Measurements from ENCODE around the gene PEX3.
"Not testable (repeated sequence)": the region's sequence is repeated elsewhere in the genome, so short reads cannot be mapped to it uniquely, and the experiment has no call there.

The PEX3 gene

GRCh38 chr6:143507358-143508145, 56.9 kb downstream of the PEX3 start:
- no peak for DNase-seq

- not testable (repeated sequence) for DNase-seq
Measured at GRCh38 chr6:143510326-143510725, 59.7 kb downstream of the PEX3 start.

DNA sequence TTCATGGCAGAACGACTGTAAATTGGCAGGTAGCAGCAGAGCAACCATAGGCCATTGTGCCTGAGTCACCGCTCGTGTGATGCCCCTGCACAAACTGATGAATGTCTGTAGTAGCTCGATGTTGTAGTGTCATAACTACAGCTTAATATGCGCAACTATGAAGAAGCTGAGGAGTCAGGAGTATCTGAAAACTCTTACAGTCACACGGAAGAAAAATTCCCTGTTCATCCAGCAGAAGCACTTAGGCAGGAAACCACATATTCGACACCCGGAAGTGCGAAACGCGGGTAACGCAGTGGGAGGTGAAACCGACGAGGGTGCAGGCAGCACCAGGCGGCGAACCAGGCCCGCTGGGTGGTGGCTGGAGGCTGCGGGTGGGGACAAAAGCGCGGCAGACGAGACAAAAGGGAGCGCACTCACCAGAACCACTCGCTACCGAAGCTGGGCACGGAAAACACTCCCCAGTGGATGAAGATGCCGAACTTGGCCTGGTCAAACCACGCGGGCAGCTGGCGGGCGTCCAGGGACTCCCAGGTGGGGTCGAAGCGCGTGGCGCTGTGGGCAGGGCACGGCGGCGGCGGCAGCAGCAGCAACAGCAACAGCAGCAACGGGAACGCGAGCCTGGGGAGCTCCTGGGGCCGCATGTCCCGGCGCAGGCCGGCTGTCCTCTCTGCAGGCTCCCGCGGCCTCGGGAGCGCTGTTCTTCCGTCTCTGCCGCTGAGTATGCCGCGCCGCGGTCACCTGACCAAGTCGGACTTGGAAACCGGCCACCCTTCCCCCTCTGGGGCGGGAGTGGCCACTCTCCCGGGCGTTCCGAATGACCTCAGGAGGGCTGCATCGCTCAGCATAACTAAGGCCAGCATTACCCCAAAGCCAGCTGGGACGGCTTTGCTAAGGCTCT, 60.6 kb downstream of the PEX3 start, which contains the start of gene FUCA2:
Gene FUCA2 (minus strand): TSS at position 730 of the 901 bp plus-strand sequence. CDS start 86 bp downstream, at position 644.
- peak; percentile 78 for DNase-seq

DNA sequence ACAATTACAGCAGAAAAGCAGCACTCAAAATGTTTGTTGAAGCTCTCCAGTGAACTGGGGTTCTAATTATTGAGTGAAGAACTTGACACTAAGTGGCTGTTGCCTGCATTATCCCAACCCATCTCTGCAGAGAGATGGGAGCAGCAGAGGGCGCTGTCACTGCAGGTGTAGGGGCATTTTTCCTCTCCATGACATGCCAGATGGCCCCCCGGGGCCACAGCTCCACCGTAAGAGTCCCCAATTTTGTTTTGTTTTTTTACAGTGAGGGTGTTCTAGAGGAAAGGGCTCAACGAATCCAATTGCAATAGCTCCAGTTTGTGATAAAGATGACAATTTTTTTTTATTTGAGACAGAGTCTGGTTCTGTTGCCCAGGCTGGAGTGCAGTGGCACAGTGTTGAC, 62.8 kb downstream of the PEX3 start:
- peak; percentile 51 for DNase-seq

- DNase-seq: no peak
Measured at GRCh38 chr6:143515061-143515760, 64.6 kb downstream of the PEX3 start.

- no peak for DNase-seq
Measured at GRCh38 chr6:143515766-143516355, 65.3 kb downstream of the PEX3 start.

- no peak for DNase-seq
Measured at GRCh38 chr6:143516690-143517446, 66.3 kb downstream of the PEX3 start.

DNA sequence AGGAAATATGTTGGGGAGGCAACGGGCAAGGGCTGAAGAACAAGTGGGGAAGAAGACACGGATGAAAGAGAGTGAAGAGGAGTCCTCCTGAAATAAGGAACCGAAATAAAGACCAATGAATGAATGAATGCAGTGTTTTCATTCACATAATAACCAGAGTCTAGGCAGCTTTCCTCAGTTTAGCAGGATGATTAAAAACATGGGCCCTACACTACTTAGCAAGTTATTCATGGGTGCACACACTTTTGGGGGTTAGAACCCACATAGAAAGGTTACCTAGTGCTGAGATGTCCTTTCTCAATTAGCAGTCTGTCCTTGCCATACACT, 66.8 kb downstream of the PEX3 start:
- DNase-seq: no peak

DNA sequence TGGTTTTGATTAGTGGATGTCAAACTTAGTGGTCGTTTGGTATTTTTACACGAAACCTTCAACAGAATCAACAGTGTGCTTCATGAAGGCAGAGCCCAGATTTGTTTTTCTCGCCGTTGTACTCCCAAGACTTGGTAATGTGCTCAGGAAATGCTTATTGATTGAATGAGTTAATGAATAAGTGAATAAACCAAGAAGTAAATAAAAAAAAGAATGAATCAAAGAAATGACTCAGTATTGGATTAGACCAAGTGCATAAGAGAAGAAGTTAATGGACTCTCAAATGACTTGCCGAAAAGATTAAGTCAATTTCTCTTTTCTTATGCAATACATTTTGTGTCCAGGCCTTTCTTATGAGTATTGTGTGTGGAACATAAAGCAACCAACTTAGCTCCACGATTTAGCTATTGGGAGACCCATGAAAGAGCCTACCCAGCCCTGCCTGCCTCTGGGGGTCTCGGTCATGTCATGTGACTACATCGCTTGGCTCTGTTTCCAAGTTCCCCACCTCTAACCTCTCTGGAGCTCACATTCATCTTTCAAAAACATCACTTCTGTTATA, 71.5 kb downstream of the PEX3 start:
- DNase-seq: no peak

DNA sequence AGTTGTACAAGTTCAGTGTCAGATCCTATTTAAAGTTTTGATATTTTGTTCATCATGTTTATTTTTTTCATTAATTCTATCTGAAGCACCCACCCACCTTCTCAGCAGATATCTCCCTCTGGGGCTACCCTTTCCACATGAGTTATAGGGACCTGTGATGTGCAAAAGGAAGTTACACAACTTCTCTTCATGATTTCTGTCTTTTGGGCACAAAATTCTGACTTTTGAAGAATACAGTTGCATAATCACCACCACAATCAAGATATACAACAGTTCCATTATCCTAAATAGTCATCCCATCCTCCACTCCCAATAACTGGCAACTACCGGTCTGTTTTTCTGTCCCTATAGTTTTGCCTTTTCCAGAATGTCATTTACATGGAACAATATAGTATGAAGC, 74.8 kb downstream of the PEX3 start:
- no peak for DNase-seq

DNA sequence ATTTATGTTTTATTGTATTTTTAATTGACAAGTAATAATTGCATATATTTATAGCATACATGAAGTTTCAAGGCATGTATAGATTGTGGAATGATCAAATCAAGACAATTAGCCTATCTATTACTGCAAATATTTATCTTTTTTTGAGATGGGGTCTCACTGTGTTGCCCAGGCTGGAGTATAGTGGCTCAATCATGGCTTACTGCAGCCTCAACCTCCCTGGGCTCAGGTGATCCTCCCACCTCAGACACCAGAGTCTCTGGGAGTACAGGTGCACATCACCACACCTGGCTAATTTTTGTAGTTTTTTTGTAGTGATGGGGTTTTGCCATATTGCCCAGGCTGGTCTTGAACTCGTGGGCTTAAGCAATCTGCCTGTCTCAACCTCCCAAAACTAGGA, 77.1 kb downstream of the PEX3 start:
- no peak for DNase-seq

GRCh38 chr6:143528164-143528811, 77.7 kb downstream of the PEX3 start:
- no peak for DNase-seq

DNA sequence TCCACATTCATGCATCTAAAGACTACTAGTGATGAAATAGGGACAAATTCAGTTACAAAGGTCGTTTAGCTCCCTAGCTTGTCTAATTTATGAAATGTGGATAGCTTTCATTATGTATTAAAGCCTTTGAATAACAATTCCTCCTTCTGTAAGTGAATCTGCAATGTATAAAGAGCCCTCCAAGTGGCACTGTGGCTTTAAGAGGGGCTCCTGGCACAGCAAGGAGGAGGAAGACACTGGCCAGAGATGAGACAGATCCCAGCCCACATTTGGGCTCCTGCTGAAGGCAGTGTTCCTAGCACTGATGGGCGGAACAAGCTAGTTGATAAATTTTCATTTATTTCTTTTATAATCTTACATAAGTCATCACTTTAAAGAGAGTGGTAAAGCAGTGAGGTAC, 78.5 kb downstream of the PEX3 start:
- DNase-seq: peak; percentile 20

DNA sequence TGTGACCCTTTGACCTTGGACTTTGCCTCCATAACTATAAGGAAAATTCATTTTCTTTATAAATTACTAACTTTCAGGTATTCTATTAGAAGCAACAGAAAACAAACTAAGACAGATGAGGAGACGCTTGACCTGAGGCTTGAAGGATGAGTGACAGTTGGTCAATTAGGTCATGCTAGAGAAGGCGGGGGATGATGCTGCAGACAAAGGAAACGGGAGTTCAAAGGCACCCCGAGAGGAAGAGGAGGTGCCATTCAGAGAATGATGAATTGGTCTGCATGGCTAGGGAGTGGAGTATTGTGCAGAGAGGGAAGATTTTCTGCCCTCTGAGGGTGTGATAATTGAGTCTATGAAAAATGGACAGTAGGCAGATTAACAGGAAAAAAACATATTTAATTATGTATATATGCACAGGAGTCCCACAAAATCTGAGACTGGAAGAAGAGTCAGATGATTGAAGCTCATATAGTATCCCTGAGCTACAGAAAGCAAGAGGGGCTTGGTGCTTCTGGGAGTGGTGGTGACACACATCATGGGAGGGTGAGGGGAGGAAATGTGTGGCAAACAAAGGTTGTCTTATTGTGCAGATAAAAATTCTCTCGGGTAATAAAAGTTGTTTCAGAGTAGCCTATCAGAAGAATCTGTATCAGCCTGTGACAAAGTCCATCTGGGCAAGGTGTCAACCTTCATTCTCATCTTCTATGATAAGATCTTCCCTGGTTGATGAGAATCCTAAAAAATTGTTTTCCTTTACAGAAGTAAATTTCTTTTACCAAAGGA, 81.3 kb downstream of the PEX3 start:
- peak; percentile 41 for DNase-seq

GRCh38 chr6:143535189-143535614, 84.6 kb downstream of the PEX3 start:
- no peak for DNase-seq

- DNase-seq: peak; percentile 68
Measured at GRCh38 chr6:143536461-143536865, 85.9 kb downstream of the PEX3 start.

DNA sequence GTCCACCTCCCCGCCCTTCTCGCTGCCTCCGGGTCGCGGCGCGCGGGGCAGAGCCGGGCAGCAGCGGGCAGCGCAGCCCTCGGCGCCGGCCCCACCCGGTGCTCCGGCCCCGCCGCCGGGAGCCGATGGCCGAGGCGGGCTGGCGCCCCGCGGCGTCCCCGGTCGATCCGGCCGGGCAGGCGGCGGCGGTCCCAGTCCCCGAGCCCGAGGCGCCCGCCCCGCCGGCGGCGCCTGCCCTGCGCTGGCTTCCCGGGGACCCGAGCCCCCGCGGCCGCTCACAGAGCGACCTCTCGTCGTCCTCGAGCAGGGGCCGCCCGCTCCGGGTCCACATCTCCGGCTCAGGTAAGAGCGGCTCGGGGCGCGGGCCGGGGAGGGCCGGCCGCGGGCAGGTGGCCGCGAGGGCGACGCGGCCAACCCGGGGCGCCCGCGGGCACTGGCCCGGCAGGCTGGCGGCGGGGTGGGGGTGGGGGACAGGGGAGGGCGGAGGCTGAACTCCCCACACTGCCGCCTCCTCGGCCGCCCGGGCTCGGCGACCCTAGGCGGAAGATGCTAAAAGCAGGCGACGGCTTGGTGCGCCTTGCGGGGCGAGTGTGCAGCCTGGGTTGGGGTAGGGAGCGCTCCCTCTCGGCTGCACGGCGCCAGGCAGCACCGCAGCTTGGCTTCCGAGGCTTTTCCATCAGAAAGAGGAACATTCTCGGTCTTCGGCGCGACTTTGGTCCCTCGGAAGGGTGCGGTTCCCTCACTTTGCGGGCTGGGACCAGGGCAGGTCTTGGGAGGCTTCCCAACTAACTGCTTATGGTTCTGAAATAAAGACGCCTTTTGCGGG, 86.5 kb downstream of the PEX3 start:
- DNase-seq: peak; percentile 80

DNA sequence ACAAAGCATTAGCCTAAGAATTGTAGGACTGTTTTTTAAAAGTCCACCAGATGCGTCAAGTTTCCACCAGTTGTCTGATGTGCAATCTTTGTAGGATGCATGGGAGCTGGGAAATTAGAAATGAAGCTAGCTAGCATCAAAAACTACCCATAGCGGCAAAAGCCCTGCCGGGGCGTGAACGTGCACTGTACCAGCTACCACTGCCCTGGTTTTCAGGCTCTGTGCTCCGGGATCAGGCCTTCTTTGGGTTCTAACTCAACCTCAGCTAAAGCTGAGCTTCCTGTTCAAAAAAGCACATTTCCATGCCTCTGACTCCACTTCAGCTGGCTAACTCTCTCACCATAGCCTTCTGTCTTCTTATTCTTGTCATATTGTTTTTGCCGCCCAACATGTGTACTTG, 87.8 kb downstream of the PEX3 start:
- peak; percentile 38 for DNase-seq

GRCh38 chr6:143539106-143539505, 88.5 kb downstream of the PEX3 start:
- DNase-seq: peak; percentile 38
